H1 (cell line): ENCODE results near the gene IGFALS. TPM values are rescaled to one million over a fixed set of nuclear protein-coding genes. Genes with fewer than 3 reads are reported as not detected.

Source experiments
- CTCF ChIA-PET: fragments of 300-600 bp; sonication (Branson Sonifier 250); formaldehyde crosslinking; loops from one replicate; lab custom pipeline; 2021; ENCODE audit not compliant: partially characterized antibody; lab: Charles Lee
- POLR2A ChIA-PET: fragments of 300-600 bp; sonication (Branson Sonifier 250); formaldehyde crosslinking; loops from one replicate; lab custom pipeline; 2021; ENCODE audit warnings: inconsistent platforms; ENCODE audit not compliant: partially characterized antibody; lab: Charles Lee
- DNase-seq, 2 experiments: peaks; one replicate each; pipeline versions ENCODE4 v3.0.0 to v3.0.0-alpha.2; 2010 to 2022; ENCODE audit warnings: low spot score in 2 of 2, low read depth in 1 of 2, mixed read lengths in 1 of 2
- FAIRE-seq: peaks from 2 replicates; lab custom pipeline; 2011; peaks lifted over from hg19 to GRCh38; lab: Jason Lieb, UNC
- H2AFZ ChIP-seq: 2 replicates; pipeline ENCODE4 v1.8.1; 2012; ENCODE audit warnings: low read length, inconsistent platforms
- H2AK5ac ChIP-seq: 2 replicates; pipeline ENCODE4 v1.6.1; 2013; ENCODE audit warnings: low read depth, low read length
- H2BK120ac ChIP-seq: replicated peaks from 2 replicates; pipeline ENCODE3; 2013; ENCODE audit warnings: low read depth, low read length, inconsistent platforms
- H2BK12ac ChIP-seq: 2 replicates; pipeline ENCODE4 v1.6.1; 2013; ENCODE audit warnings: low read depth, low read length
- H2BK15ac ChIP-seq: 2 replicates; pipeline ENCODE4 v1.6.1; 2013; ENCODE audit warnings: low read length
- H2BK20ac ChIP-seq: 2 replicates; pipeline ENCODE4 v1.6.1; 2013; ENCODE audit warnings: low read length
- H2BK5ac ChIP-seq: 2 replicates; pipeline ENCODE4 v1.6.1; 2013; ENCODE audit warnings: low read depth, low read length
- H3K14ac ChIP-seq: 2 replicates; pipeline ENCODE4 v1.6.1; 2013; ENCODE audit warnings: inconsistent platforms; ENCODE audit not compliant: insufficient read length
- H3K18ac ChIP-seq: 2 replicates; pipeline ENCODE4 v1.6.1; 2013; ENCODE audit warnings: low read length; ENCODE audit errors: extremely low read depth
- H3K23ac ChIP-seq: 2 replicates; pipeline ENCODE4 v1.6.1; 2013; ENCODE audit warnings: inconsistent platforms; ENCODE audit not compliant: insufficient read length
- H3K23me2 ChIP-seq: 2 replicates; pipeline ENCODE4 v1.6.1; 2013; ENCODE audit warnings: low read depth, low read length
- H3K27ac ChIP-seq: 2 replicates; pipeline ENCODE4 v1.6.1; 2011; ENCODE audit warnings: low read depth, low read length, inconsistent platforms
- H3K27me3 ChIP-seq, 4 experiments: replicated peaks in 1 of 4; 1 replicate in 1 of 4; 2 replicates in 3 of 4; pipeline versions ENCODE4 v1.6.1 to v1.8.1; 2011 to 2013; ENCODE audit warnings: low read length in 3 of 4, mild to moderate bottlenecking in 3 of 4, inconsistent platforms in 2 of 4, mixed read lengths in 2 of 4, moderate library complexity in 1 of 4; ENCODE audit not compliant: control insufficient read depth in 3 of 4, insufficient read depth in 3 of 4; ENCODE audit errors: extremely low read depth in 1 of 4
- H3K36me3 ChIP-seq, 4 experiments: 2 replicates each; pipeline versions ENCODE4 v1.6.1 to v1.8.1; 2011 to 2013; ENCODE audit warnings: mild to moderate bottlenecking in 4 of 4, low read length in 3 of 4, moderate library complexity in 2 of 4, control low read depth in 1 of 4, inconsistent platforms in 1 of 4; ENCODE audit not compliant: insufficient read depth in 4 of 4, control insufficient read depth in 2 of 4
- H3K4ac ChIP-seq: replicated peaks from 2 replicates; pipeline ENCODE3; 2013; ENCODE audit warnings: low read length, low read depth, mixed read lengths, inconsistent platforms; ENCODE audit not compliant: insufficient read length
- H3K4me1 ChIP-seq, 4 experiments: replicated peaks in 1 of 4; 1 replicate in 1 of 4; 2 replicates in 3 of 4; pipeline versions ENCODE4 v1.6.1 to v1.8.1; 2011 to 2013; ENCODE audit warnings: low read length in 3 of 4, inconsistent platforms in 2 of 4, mixed read lengths in 1 of 4; ENCODE audit not compliant: insufficient read depth in 4 of 4, control insufficient read depth in 3 of 4
- H3K4me2 ChIP-seq, 2 experiments: 2 replicates each; pipeline versions ENCODE4 v1.6.1 to v1.8.1; 2011 to 2013; ENCODE audit warnings: low read depth in 2 of 2, low read length in 2 of 2, control low read depth in 1 of 2, inconsistent platforms in 1 of 2, mild to moderate bottlenecking in 1 of 2; ENCODE audit not compliant: insufficient read depth in 1 of 2
- H3K4me3 ChIP-seq, 4 experiments: fragments of 200-600, 300-600 bp in 1 of 4; sonication (generic), shearing (Covaris generic), sonication (Bioruptor Twin) in 1 of 4; 2 replicates each; pipeline versions ENCODE4 v1.5.1 to v1.8.1; 2011 to 2016; ENCODE audit warnings: low read length in 4 of 4, low read depth in 3 of 4, control low read depth in 2 of 4, inconsistent platforms in 2 of 4, mild to moderate bottlenecking in 2 of 4, mixed read lengths in 1 of 4, moderate library complexity in 1 of 4; ENCODE audit not compliant: insufficient read depth in 2 of 4; ENCODE audit errors: extremely low read depth in 1 of 4
- H3K56ac ChIP-seq: replicated peaks from 2 replicates; pipeline ENCODE3; 2013; ENCODE audit warnings: low read depth, mild to moderate bottlenecking, mixed read lengths, low read length, inconsistent platforms; ENCODE audit not compliant: insufficient read length
- H3K79me1 ChIP-seq: 2 replicates; pipeline ENCODE4 v1.6.1; 2013; ENCODE audit warnings: low read depth, low read length, control low read depth
- H3K79me2 ChIP-seq, 2 experiments: 2 replicates each; pipeline versions ENCODE4 v1.6.1 to v1.8.1; 2012 to 2013; ENCODE audit warnings: low read length in 2 of 2, mild to moderate bottlenecking in 2 of 2, inconsistent platforms in 1 of 2; ENCODE audit not compliant: insufficient read depth in 2 of 2, control insufficient read depth in 1 of 2
- H3K9ac ChIP-seq, 4 experiments: replicated peaks in 1 of 4; 1 replicate in 1 of 4; 2 replicates in 3 of 4; pipeline versions ENCODE4 v1.6.1 to v1.8.1; 2011 to 2013; ENCODE audit warnings: low read depth in 3 of 4, low read length in 3 of 4, control low read depth in 2 of 4, mild to moderate bottlenecking in 2 of 4, moderate library complexity in 2 of 4, inconsistent platforms in 1 of 4; ENCODE audit errors: extremely low read depth in 1 of 4
- H3K9me3 ChIP-seq, 2 experiments: 2 replicates each; pipeline versions ENCODE4 v1.6.1 to v1.8.1; 2012 to 2013; ENCODE audit warnings: mild to moderate bottlenecking in 2 of 2, moderate library complexity in 2 of 2, control low read depth in 1 of 2, inconsistent platforms in 1 of 2, low read depth in 1 of 2, low read length in 1 of 2, mixed read lengths in 1 of 2; ENCODE audit not compliant: insufficient read depth in 2 of 2
- H4K20me1 ChIP-seq, 2 experiments: replicated peaks in 1 of 2; 2 replicates each; pipeline versions ENCODE3 to v1.8.1; 2011 to 2013; ENCODE audit warnings: inconsistent platforms in 2 of 2, low read length in 2 of 2, mild to moderate bottlenecking in 1 of 2; ENCODE audit not compliant: insufficient read depth in 2 of 2, control insufficient read depth in 1 of 2
- H4K5ac ChIP-seq: 2 replicates; pipeline ENCODE4 v1.6.1; 2013; ENCODE audit warnings: low read length, low read depth, mixed read lengths, inconsistent platforms; ENCODE audit not compliant: insufficient read length
- H4K8ac ChIP-seq: 2 replicates; pipeline ENCODE4 v1.8.0; 2013; ENCODE audit warnings: mild to moderate bottlenecking, moderate library complexity, low read length, inconsistent platforms; ENCODE audit not compliant: insufficient read depth; ENCODE audit errors: extremely low read depth
- H4K91ac ChIP-seq: replicated peaks from 2 replicates; pipeline ENCODE3; 2013; ENCODE audit warnings: low read length, mixed read lengths, inconsistent platforms; ENCODE audit not compliant: insufficient read length
- BACH1 ChIP-seq: IDR thresholded peaks from 2 replicates; pipeline ENCODE4 v1.6.1; 2012; ENCODE audit warnings: low read length, improper control_type of control experiment
- BRCA1 ChIP-seq: IDR thresholded peaks from 2 replicates; pipeline ENCODE4 v1.6.1; 2012; ENCODE audit warnings: low read depth, low read length, improper control_type of control experiment
- HDAC6 ChIP-seq: IDR thresholded peaks from one replicate; pipeline ENCODE4 v1.7.1; 2012; ENCODE audit warnings: low read depth, mild to moderate bottlenecking, inconsistent platforms, low read length, moderate library complexity
- JUN ChIP-seq: IDR thresholded peaks from 2 replicates; pipeline ENCODE4 v1.6.1; 2011; ENCODE audit warnings: low read depth, mild to moderate bottlenecking, improper control_type of control experiment, low read length
- POLR2A ChIP-seq, 2 experiments: IDR thresholded peaks; 1 replicate in 1 of 2; 2 replicates in 1 of 2; pipeline ENCODE4 v1.6.1; 2011; ENCODE audit warnings: low read depth in 2 of 2, low read length in 2 of 2, mild to moderate bottlenecking in 2 of 2; ENCODE audit errors: control extremely low read depth in 1 of 2
- POLR2AphosphoS5 ChIP-seq: IDR thresholded peaks from 2 replicates; pipeline ENCODE4 v1.6.1; 2011; ENCODE audit warnings: low read depth, low read length
- SP2 ChIP-seq: IDR thresholded peaks from 2 replicates; pipeline ENCODE4 v1.6.1; 2012; ENCODE audit warnings: mild to moderate bottlenecking, low read length, inconsistent platforms
- TAF1 ChIP-seq: IDR thresholded peaks from 2 replicates; pipeline ENCODE4 v1.6.1; 2011; ENCODE audit warnings: mild to moderate bottlenecking, low read depth, low read length
- TAF7 ChIP-seq: optimal IDR thresholded peaks from 2 replicates; pipeline ENCODE3; 2011; ENCODE audit warnings: low read depth, mild to moderate bottlenecking, inconsistent platforms, low read length, moderate library complexity, borderline replicate concordance
- TCF12 ChIP-seq: IDR thresholded peaks from 2 replicates; pipeline ENCODE4 v1.6.1; 2011; ENCODE audit warnings: low read depth, mild to moderate bottlenecking, low read length
- TEAD4 ChIP-seq: IDR thresholded peaks from 2 replicates; pipeline ENCODE4 v1.6.1; 2012; ENCODE audit warnings: low read depth, low read length, inconsistent platforms, mixed read lengths
- WGBS, 2 experiments: shearing (Covaris generic) in 1 of 2; methylation state at CpG; one replicate each; pipeline versions ENCODE4 v1.1.6 to v1.1.7; 2013 to 2015; ENCODE audit warnings: low lambda C conversion rate in 2 of 2, mixed read lengths in 2 of 2, inconsistent platforms in 1 of 2, low coverage in 1 of 2, missing lambda C conversion rate in 1 of 2; ENCODE audit not compliant: insufficient replicate concordance in 2 of 2, insufficient coverage in 1 of 2, insufficient read length in 1 of 2; ENCODE audit errors: extremely low coverage in 1 of 2, missing lambda C conversion rate in 1 of 2; 5-methylcytosine and 5-hydroxymethylcytosine counted together
- polyA plus RNA-seq, 7 experiments: library from polyadenylated mRNA; depleted of rRNA in 3 of 7; stranded (reverse) in 5 of 7; unstranded in 2 of 7; fragments of >200 nt in 5 of 7; fragments of 200-250 nt in 2 of 7; gene quantifications; 1 replicate in 5 of 7; 2 replicates in 1 of 7; 4 replicates in 1 of 7; pipeline versions ENCODE4 v1.2.1 to v1.2.3, GENCODE V29; 2011 to 2013; ENCODE audit warnings: missing spikeins in 2 of 7, mixed read lengths in 2 of 7
- total RNA-seq: library from RNA; stranded (reverse); fragmentation: NEBNext Ultra II Directional; extraction: Animal tissue kit (Norgen Biotek cat#: 25700); gene quantifications from 2 replicates; pipeline ENCODE4 v1.2.1, GENCODE V29; 2021

The IGFALS gene
- total and polyA plus RNA-seq, 2 of the 8 experiments (the other 6 are each of a cell fraction or from before 2014, with no cell fraction given) = not detected

- Histone ChIP-seq H3K27ac (no peak overlapping the region), H2BK120ac (no peak overlapping the region), H2AFZ (no peak overlapping the region), H3K23me2 (no peaks in the 10 kb centered on the region), H3K4me2 (no peak overlapping the region), H3K4me3 (no peak overlapping the region), H2BK15ac (no peak overlapping the region), H3K14ac (no peak overlapping the region), H3K27me3 (no peaks in the 10 kb centered on the region), H3K9ac (no peak overlapping the region), H3K79me2 (no peaks in the 10 kb centered on the region), H3K18ac (no peak overlapping the region), H3K23ac (no peak overlapping the region), H4K20me1 (peaks cover 0 to 5% of the 10 kb centered on the region in 2 experiments), H4K8ac (peak overlapping the region; percentile 3; the same call in 1 of the 2 replicates), H3K4me1 (no peaks in the 10 kb centered on the region), H2BK5ac (no peak overlapping the region), H4K5ac (no peak overlapping the region), H2AK5ac (no peak overlapping the region), H4K91ac (no peak overlapping the region), H2BK12ac (no peak overlapping the region), H3K9me3 (peaks cover 0 to under 1% of the 10 kb centered on the region in 2 experiments; a peak in 1 of 4 replicates), H3K56ac (no peak overlapping the region), H3K36me3 (peaks cover 0 to 12% (median 2%) of the 10 kb centered on the region in 4 experiments; a peak in 3 of 8 replicates), H3K4ac (no peak overlapping the region), H3K79me1 (0 out of 2 replicates have a peak, but pooled peaks cover 2% of the 10 kb centered on the region), H2BK20ac (no peak overlapping the region)
- WGBS, 2 experiments = 95% methylated on average over 25 of the region's 25 CpGs; no CpG with 5 or more reads in 1 of the 2 experiments
- POLR2A ChIA-PET = interaction anchor here (1.7 to 5.5 kb wide), 4 partner anchors 10 to 39 kb away, joined by 4 to 18 read pairs (median 6); partner anchors contain the start of gene MAPK8IP3
- TF ChIP-seq POLR2A (IDR thresholded peaks at IDR 0.05; ENCODE audit: control extremely low read depth in 1 of 2, low read depth in 2 of 2, low read length in 2 of 2) = no peak
- no peak for TF ChIP-seq TAF7
- no peak for TF ChIP-seq TEAD4
- no peak for TF ChIP-seq POLR2AphosphoS5
- TF ChIP-seq BRCA1 = no peak
- no peak for TF ChIP-seq HDAC6
- TF ChIP-seq JUN = no peak
- no peak for TF ChIP-seq BACH1
- no peak for TF ChIP-seq TAF1
- no peak for TF ChIP-seq TCF12
- TF ChIP-seq SP2 = no peak
- CTCF ChIA-PET = interaction anchor here (1.4 to 3.1 kb wide), 3 partner anchors 9 to 19 kb away, joined by 3 to 12 read pairs (median 7); no protein-coding TSS in a partner anchor
- no peak for FAIRE-seq
- no peak for DNase-seq
Observed at GRCh38 chr16:1745181-1745899, 48.2 kb downstream of the IGFALS start.
